MM.1S (cell line): Measurements from ENCODE around the gene LDLRAP1.

Experiments used
- EZH2 ChIP-seq: fragments of 300-600 bp; sonication (generic); optimal IDR thresholded peaks from 2 replicates; pipeline ENCODE3; 2017; ENCODE audit warnings: low read depth, mild to moderate bottlenecking, antibody characterized with exemption, low read length, mixed read lengths
- TF ChIP-seq, protein P1 (sequence below): fragments of 300-600 bp; sonication (generic); IDR thresholded peaks from 2 replicates; pipeline ENCODE4 v1.5.1; 2016; ENCODE audit warnings: antibody characterized with exemption, low read length, mixed read lengths

DNA sequence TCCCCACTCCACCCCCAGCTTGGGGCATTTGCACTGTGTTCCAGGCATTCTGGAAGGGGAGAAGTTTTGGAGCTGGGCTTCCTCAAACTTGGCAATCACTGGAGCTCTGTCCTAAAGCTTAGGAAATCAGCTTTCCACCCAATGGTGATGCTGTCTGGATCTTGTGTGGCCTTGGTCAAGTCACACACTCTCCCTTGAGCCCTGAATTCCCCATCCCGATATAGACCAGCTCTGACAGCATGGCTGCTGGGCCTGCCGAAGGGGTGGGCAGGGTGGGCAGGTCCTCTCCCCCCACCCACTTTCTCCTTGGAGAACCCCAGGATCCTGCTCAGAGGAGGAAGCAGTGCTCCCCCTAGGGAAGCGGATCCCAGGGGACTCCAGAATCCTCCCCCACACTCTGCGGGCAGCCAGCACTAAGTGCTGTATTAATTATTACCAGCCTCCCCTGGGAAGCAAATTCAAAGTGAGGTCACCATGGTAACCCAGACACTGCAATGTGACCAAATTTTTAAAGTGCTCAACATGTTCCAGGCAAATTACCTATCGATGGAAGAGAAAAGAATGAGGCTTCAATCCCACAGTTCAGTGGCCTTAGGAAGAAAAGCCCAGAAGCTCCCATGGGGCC lies 21.3 kb upstream of the LDLRAP1 start:
- TF ChIP-seq, protein P1, sequence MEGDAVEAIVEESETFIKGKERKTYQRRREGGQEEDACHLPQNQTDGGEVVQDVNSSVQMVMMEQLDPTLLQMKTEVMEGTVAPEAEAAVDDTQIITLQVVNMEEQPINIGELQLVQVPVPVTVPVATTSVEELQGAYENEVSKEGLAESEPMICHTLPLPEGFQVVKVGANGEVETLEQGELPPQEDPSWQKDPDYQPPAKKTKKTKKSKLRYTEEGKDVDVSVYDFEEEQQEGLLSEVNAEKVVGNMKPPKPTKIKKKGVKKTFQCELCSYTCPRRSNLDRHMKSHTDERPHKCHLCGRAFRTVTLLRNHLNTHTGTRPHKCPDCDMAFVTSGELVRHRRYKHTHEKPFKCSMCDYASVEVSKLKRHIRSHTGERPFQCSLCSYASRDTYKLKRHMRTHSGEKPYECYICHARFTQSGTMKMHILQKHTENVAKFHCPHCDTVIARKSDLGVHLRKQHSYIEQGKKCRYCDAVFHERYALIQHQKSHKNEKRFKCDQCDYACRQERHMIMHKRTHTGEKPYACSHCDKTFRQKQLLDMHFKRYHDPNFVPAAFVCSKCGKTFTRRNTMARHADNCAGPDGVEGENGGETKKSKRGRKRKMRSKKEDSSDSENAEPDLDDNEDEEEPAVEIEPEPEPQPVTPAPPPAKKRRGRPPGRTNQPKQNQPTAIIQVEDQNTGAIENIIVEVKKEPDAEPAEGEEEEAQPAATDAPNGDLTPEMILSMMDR: no peak
- TF ChIP-seq EZH2: no peak
